ENCODE data around the gene CFAP61.

Gene CFAP61

GRCh38 chr20:20205862-20206236, 153.5 kb downstream of the CFAP61 start:
- Histone ChIP-seq H3K27me3 (ENCODE audit: low read depth, low read length) (peaks cover 37% of the 10 kb centered on the region), H3K4me2 (ENCODE audit: low read length) (no peak overlapping the region), H3K9ac (ENCODE audit: low read length) (no peak overlapping the region), H3K36me3 (replicated peaks; ENCODE audit: low read depth, low read length) (no peaks in the 10 kb centered on the region), H2AFZ (ENCODE audit: low read depth, low read length) (no peak overlapping the region), H3K9me3 (ENCODE audit: insufficient read depth, low read length) (no peaks in the 10 kb centered on the region), H3K79me2 (ENCODE audit: low read length) (no peaks in the 10 kb centered on the region), H4K20me1 (ENCODE audit: insufficient read depth, low read length) (no peaks in the 10 kb centered on the region), H3K4me3 (ENCODE audit: low read length) (no peak overlapping the region), H3K4me1 (ENCODE audit: low read length) (peaks cover 17% of the 10 kb centered on the region), H3K27ac (ENCODE audit: low read length) (no peak overlapping the region)
- TF ChIP-seq CTCF (IDR thresholded peaks at IDR 0.05; ENCODE audit: low read depth, low read length): no peak
- TF ChIP-seq EZH2phosphoT487 (IDR thresholded peaks at IDR 0.05; ENCODE audit: low read depth): no peak

GRCh38 chr20:20206788-20207187, 154.5 kb downstream of the CFAP61 start:
- Histone ChIP-seq H4K20me1 (ENCODE audit: insufficient read depth, low read length) (no peaks in the 10 kb centered on the region), H3K27ac (ENCODE audit: low read length) (no peak overlapping the region), H3K4me3 (ENCODE audit: low read length) (no peak overlapping the region), H2AFZ (ENCODE audit: low read depth, low read length) (no peak overlapping the region), H3K9me3 (ENCODE audit: insufficient read depth, low read length) (no peaks in the 10 kb centered on the region), H3K9ac (ENCODE audit: low read length) (no peak overlapping the region), H3K4me2 (ENCODE audit: low read length) (no peak overlapping the region), H3K4me1 (ENCODE audit: low read length) (peaks cover 11% of the 10 kb centered on the region), H3K36me3 (replicated peaks; ENCODE audit: low read depth, low read length) (no peaks in the 10 kb centered on the region), H3K27me3 (ENCODE audit: low read depth, low read length) (peaks cover 37% of the 10 kb centered on the region), H3K79me2 (ENCODE audit: low read length) (no peaks in the 10 kb centered on the region)
- no peak for TF ChIP-seq EZH2phosphoT487 (IDR thresholded peaks at IDR 0.05; ENCODE audit: low read depth)
- TF ChIP-seq CTCF (IDR thresholded peaks at IDR 0.05; ENCODE audit: low read depth, low read length): no peak

- Histone ChIP-seq H3K27me3 (ENCODE audit: low read depth, low read length) (peaks cover 37% of the 10 kb centered on the region), H3K4me2 (ENCODE audit: low read length) (no peak overlapping the region), H3K36me3 (replicated peaks; ENCODE audit: low read depth, low read length) (no peaks in the 10 kb centered on the region), H3K9ac (ENCODE audit: low read length) (no peak overlapping the region), H3K79me2 (ENCODE audit: low read length) (no peaks in the 10 kb centered on the region), H3K4me1 (ENCODE audit: low read length) (peaks cover 11% of the 10 kb centered on the region), H2AFZ (ENCODE audit: low read depth, low read length) (no peak overlapping the region), H3K27ac (ENCODE audit: low read length) (no peak overlapping the region), H4K20me1 (ENCODE audit: insufficient read depth, low read length) (no peaks in the 10 kb centered on the region), H3K4me3 (ENCODE audit: low read length) (no peak overlapping the region), H3K9me3 (ENCODE audit: insufficient read depth, low read length) (no peaks in the 10 kb centered on the region)
- TF ChIP-seq CTCF (IDR thresholded peaks at IDR 0.05; ENCODE audit: low read depth, low read length) (no peak), EZH2phosphoT487 (IDR thresholded peaks at IDR 0.05; ENCODE audit: low read depth) (no peak)
Measured at GRCh38 chr20:20207291-20207690, 155.0 kb downstream of the CFAP61 start.

GRCh38 chr20:20207872-20208271, 155.5 kb downstream of the CFAP61 start:
- no peak overlapping the region for H3K27ac ChIP-seq (ENCODE audit: low read length)
- no peaks in the 10 kb centered on the region for H4K20me1 ChIP-seq (ENCODE audit: insufficient read depth, low read length)
- H3K9me3 ChIP-seq (ENCODE audit: insufficient read depth, low read length): no peaks in the 10 kb centered on the region
- H3K9ac ChIP-seq (ENCODE audit: low read length): no peak overlapping the region
- no peak overlapping the region for H2AFZ ChIP-seq (ENCODE audit: low read depth, low read length)
- H3K4me2 ChIP-seq (ENCODE audit: low read length): peak overlapping the region; percentile 7; the same call in 1 of the 2 replicates
- H3K27me3 ChIP-seq (ENCODE audit: low read depth, low read length): peaks cover 37% of the 10 kb centered on the region
- H3K79me2 ChIP-seq (ENCODE audit: low read length): no peaks in the 10 kb centered on the region
- H3K36me3 ChIP-seq (replicated peaks; ENCODE audit: low read depth, low read length): no peaks in the 10 kb centered on the region
- TF ChIP-seq EZH2phosphoT487 (IDR thresholded peaks at IDR 0.05; ENCODE audit: low read depth): no peak
- TF ChIP-seq CTCF (IDR thresholded peaks at IDR 0.05; ENCODE audit: low read depth, low read length): no peak
- H3K4me1 ChIP-seq (ENCODE audit: low read length): peaks cover 11% of the 10 kb centered on the region
- no peak overlapping the region for H3K4me3 ChIP-seq (ENCODE audit: low read length)

All from OCI-LY3 (cell line).